HG02588 (cell line): Measurements from ENCODE around the gene AQP2.
"Not testable (repeated sequence)": the region's sequence is repeated elsewhere in the genome, so short reads cannot be mapped to it uniquely, and the experiment has no call there.

Source experiments
- ATAC-seq: cut with Tn5 transposase; IDR thresholded peaks from one replicate; pipeline ENCODE4 v1.9.1; 2021; ENCODE audit warnings: mild to moderate bottlenecking, moderate library complexity; ENCODE audit not compliant: unreplicated experiment

The AQP2 gene

DNA sequence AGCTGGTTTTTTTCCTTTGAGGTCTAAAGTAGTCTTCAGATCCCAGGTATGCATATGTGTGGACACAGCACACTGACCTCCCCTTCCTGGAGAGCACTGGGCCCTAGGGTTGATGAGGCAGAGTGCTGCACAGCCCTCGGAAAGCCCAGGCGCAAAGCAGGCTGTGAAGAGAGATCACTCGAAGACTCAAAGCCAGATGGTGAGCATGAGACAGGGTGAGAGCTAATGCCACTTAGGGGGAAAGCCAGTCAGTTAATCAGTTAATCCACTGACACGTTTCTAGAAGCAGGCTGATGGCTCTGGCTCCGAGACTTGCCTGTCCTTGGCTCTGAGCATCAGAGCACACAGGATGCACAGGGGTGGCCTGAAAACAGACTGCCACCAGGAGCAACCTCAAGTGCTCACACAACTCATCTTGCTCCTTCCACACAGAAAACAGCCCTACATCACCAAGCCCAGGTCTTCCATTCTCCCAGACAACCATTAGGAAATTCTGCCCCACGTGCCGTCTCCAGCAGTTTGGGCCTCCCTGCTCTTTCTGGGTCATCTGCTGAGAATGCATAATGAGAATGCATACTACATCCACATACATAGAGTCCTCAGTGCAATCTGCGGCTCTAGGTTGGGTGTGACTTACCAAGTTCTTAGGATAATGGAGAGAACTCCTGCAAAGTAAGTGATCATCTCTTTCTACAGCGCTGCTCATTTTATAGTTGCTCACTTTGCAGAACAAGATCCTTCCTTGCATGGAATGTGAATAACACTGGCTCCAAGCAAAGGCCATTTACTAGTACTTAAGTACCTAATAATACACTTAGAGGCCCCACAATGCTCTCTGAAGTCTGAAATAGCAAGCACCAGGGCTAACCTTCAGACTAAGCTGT lies 34.2 kb downstream of the AQP2 start:
- no peak for ATAC-seq

DNA sequence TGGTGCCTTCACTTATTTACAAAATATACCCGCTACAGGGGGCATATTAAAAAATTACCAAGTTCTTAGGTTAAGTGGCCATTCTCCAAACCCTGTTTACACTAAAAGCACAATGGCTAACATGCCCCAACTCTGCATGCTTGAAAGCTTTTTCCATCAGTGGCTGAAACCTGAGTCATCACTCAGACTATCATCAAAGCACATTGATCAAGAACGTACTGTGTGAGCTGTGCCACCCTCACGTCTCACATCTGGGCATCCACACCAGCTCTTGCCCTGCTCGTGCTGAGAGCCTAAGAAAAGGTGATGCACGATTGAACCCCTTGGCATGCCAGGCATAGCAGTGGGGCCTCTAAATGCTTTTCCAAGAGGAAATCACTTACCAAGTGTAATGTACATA lies 35.4 kb downstream of the AQP2 start:
- no peak for ATAC-seq

DNA sequence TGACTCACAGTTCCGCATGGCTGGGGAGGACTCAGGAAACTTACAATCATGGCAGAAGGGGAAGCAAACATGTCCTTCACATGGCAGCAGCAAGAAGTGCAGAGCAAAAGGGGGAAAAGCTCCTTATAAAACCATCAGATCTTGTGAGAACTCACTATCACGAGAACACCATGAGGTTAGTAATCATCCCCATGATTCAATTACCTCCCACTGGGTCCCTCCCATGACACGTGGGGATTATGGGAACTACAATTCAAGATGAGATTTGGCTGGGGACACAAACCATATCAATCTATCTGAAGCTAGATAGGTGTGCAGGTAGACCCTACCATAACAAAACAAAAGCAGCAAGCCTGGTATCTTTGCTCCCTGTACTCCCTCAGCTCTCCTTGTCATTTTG lies 35.9 kb downstream of the AQP2 start:
- ATAC-seq, result not testable (repeated sequence)

DNA sequence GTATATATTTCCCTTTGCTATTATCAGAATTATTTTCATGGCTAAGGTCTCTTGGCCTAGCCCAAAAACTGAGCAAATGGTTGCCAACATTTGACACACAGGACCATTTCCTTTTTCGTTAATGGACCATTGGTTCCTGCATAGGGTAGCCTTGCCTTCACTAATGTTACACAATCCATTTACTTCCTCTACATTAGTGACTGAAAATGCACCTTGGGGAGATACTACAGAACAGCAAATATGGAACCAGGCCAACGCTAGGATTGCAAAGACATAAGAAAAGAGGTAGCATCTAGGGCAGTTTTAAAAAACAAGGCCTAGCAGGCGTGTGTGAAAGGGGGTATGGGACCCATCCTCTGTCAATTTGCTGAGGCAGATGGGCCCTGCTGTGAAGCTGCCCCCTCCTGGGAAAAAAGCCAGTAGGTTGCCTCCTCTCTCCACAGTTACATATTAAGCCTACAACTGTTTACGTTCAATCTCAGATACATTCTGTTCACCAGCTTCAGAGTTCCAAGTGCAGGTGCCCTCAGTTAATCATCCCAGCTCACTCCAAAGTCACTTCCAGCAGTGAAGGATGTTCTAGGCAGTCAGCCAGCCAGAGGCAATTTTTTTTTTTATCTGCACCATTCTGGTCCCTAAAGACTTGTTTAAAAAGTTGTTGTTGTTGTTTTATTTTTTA lies 37.2 kb downstream of the AQP2 start:
- no peak for ATAC-seq

DNA sequence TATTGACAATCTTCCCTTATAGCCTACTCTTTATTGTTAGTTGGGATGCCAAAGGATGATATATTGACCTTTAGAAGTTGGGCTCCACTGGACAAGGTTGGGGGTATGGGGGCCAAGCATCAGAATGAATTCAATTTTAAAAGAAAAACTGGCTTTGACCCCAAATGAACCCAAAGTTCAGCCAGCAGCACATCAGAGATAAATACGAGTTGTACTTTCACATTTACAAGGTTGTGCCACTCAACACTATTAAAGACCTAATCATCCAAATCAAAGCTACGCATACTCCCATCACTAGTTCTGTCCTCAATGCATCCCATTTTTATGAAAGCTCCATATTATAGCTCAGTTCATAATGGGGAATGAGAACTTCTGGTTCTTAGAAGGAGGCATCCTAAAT lies 38.9 kb downstream of the AQP2 start:
- ATAC-seq, result not testable (repeated sequence)

DNA sequence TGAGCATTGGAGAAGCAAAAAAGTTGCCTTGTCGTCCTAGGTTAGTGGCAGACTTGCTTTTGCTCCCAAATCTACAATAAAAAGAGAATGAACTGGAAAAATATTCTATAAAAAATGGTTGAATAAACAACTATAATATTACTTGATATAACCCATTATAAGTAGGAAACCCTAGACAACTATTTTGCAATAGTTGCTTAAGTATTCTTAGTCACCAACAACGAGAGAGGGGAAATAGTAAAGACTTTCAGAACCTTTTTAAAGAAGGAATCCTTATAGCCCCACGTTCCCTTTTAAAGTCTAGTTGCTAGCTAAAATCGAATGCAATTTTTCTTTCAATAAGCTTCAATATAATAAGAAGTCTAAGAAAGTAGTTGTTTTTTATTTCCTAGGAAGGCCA lies 39.7 kb downstream of the AQP2 start:
- no peak for ATAC-seq

DNA sequence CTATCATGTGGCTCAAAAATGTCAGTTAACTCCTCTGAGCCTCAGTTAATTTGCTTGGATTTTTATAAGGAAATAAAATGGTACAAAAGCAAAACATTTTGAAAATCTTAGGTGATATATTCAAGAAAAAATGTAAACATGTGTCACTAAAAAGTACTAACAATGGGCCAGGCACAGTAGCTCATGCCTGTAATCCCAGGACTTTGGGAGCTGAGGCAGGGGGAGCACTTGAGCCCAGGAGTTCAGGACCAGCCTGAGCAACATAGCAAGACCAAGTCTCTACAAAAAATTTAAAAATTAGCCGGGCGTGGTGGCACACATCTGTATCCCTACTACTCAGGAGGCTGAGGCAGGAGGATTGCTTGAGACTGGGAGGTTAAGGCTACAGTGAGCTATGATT lies 47.9 kb downstream of the AQP2 start:
- no peak for ATAC-seq

DNA sequence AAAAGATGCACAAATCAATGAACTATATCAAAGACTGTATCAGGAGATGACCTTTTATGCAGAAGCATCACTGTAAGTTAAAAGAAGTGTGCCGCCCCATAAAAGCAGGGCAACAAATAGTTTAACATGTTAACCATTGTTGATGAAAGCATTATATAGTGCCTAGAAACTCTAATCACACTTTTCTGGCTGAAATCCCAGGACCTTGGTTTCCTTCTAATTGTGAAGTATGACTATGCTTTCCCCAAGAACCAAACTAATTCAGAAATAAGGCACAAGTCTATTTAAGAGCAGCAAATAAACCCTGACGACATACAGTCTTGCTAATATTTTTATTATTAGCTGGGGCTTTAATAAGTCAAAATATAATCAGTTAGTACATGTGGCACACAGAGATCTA lies 53.1 kb downstream of the AQP2 start:
- no peak for ATAC-seq

DNA sequence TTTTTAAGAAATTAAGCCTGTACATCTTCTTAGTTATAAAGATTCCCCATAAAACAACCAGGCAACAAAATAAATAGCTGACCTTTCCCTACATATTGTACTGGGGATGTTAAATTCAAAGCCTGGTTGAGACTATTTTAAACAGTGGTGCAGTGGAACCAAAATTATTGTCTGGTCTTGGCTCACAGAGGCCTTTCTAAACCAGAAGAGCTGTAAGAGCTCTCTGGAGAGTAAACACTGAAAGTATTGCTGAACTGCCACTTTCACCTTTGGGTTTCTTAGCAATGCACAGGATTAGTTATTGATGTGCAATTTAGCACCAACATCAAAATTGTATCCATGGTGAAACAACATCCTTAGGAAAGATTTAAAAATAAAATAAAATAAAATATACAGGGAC lies 54.2 kb downstream of the AQP2 start:
- ATAC-seq, result no peak

DNA sequence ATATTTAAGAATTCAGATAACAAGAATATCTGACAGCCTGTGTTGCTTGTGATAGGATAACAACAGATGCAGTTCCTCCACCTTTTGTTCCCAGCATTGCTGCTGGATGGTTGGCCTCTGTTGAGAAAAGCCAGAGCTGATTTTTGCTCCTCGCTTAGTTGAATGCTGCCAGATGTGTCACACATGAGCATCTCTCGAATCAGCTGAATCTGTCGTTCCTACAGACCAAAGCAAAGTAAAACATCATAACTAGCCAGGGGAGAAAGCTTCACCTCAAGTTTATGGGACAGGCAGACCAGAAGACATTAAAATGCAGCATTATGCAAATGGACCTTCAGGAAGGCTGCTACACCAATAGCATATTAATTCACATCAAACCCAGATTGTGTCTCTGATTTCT lies 54.6 kb downstream of the AQP2 start:
- no peak for ATAC-seq

DNA sequence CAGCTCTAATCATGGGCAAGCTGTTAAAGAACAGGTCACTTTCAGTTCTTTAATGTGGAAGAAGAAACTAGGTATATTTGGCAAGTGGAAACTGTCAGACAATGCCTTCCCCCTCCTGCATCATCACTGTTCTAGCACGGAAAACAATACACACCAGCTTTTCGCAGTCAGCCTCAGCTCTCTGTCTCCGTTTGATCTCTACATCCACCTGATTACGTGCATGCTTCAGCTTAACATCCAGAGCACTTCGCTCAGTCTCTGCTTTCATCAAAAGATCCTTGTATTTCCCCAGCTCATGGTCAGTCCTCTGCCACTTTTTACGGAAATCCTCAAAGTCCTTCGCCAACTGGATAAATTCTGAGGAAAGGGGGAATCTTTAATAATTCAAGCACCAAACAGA lies 55.7 kb downstream of the AQP2 start:
- ATAC-seq, result no peak

DNA sequence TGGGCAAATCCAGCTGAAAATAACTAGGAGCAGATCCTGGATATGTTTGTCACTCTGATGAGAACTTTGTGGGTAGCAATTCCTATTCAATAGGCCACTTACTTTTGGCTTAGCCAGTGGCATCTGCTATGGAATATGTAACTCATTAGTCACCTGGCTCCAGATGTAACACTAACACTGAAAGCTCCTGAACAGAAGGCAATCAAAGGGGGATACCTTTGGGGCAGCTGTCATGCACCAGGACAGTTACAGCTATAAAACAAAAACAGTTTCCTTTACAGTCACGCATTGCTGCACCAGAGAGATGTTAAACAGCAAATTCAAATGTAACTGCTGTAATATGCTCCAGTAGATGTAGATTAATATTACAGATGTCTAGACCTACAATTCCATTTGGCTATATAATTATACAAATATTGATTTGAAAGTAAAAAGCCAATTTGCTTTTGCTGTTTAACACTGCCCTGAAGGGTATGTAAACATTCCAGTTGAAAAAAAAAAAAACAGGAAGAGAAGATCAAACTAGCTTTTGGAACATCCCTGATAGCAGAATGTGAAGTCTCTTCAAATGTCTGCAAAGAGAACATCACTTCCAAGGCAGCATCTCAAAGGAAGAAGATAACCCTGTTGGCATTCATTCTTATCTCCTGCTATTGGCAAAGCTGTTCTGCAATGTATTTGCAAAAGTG lies 56.4 kb downstream of the AQP2 start:
- no peak for ATAC-seq
